ENCODE data around the gene ADGRV1.

The ADGRV1 gene

DNA sequence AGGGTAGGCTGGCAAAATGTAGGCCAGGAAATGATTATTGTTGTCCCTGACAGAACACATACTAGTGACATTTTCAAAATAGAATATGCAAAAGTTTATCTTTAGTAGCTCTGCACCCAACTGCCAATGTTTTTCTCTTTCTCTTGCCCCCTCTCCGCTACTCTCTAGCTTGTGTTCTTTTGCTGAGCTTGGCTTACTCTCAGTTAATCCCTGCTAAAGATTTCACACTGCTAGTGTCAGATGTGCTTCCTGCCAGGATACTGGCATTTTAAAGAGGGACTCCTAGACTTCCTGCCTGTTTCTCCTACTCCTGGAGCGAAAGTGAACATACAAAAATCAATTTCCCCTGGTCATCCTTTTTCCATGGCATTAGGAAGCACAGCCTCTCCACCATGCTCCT lies 564.1 kb downstream of the ADGRV1 start:
- no peak for DNase-seq

DNA sequence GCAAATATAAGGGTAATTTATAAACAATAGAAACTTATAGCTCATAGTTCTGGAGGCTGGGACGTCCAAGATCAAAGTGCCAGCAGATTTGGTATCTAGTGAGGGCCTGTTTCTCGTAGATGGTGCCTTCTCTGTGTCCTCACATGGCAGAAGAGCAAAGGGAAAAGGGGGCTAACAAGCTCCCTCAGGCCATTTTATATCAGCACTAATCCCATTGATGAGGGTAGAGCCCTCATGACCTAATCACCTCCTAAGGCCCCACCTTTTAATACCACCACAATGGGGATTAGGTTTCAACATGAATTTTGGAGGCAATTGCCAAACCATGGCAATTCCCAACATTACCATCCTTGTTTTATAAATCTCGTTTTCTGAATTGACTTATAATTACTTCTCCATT lies 564.7 kb downstream of the ADGRV1 start:
- DNase-seq, result no peak

GRCh38 chr5:91123901-91124300 lies 565.3 kb downstream of the ADGRV1 start:
- no peak for DNase-seq

GRCh38 chr5:91125916-91126315 lies 567.3 kb downstream of the ADGRV1 start:
- DNase-seq, result no peak

- no peak for DNase-seq
Observed at GRCh38 chr5:91126448-91126847, 567.9 kb downstream of the ADGRV1 start.

DNA sequence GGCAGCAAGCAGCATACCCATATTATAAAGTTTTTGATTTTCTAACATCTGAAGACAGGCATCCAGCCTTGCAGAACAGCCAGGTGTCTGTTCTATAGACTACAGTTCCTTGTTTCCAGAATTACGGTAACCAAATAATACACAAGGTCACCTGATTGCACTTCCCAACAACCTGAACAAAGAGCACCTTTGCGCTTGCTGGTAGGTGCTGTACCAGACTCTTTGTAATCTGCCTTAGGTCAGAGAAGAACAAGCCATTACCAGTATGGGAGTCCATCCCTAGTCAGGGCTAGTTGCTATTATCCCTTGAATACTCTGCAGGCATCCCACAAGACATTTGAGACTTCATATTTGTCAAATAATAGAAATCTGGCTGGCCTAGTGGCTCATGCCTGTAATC lies 568.3 kb downstream of the ADGRV1 start:
- no peak for DNase-seq

DNA sequence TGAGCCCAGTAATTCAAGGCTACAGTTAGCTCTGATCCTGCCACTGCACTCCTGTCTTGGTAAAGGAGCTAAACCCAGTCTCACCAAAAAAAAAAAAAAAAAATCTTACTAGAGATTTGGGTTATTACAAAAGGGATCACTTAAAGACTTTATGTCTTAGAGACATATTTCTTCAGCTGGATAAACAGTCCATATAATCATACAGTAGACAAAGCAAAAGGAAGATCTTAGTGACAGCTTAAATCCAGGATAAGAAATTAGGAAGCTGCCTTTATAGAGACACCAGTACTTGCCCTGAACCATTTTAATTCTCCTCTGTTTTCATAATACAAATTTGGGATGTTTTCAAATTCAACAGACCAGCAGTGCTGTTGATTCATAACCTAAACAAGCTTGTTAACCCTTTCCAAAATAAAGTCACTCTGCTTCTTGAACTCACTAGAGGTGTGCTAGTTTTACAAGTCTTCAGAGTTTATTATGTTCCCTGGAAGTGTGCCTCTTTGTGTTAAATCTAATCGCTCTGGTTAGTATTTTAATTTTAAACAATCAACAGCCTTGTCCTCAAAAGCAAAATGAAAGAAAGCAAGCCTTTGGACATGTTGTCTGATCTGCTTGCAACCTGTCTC lies 569.0 kb downstream of the ADGRV1 start:
- no peak for DNase-seq

DNA sequence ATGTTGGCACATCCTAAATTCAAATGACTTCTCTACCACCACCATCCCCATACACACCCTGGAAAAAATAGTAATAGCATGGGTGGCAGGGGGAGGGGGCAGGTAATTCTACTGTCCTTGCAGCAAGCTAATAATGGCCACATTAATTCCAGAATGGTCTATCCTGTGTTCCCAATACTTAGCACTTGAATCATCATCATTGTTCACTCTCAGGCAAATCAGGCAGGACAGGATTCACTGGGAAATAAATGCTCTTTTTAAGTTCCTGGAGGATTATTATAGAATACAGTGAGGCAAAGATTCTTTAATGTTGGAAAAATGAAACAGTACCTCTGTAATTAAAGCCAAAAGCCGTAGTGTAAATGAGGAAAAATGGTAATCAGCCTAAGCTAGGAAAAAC lies 570.0 kb downstream of the ADGRV1 start:
- DNase-seq, result no peak

DNA sequence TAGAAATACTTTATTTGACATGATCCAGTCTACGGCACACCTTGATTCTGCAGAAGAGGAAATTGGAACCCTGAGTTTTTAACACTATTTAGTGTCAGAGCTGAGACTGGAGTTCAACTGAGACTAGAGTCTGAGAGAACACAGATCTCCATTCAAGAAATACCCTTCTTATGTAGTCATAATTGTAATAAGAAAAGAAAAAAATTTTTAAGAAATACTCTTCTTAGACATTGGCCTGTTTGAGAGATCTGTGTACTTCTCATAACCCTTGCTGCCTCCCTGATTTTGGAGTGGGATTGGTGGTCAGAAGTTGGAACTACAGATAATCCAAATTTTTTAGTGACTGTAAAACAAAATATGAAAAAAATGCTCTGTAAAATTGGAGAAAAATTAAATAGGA lies 571.2 kb downstream of the ADGRV1 start:
- DNase-seq, result no peak

- no peak for DNase-seq
Observed at GRCh38 chr5:91130759-91131158, 572.2 kb downstream of the ADGRV1 start.

DNA sequence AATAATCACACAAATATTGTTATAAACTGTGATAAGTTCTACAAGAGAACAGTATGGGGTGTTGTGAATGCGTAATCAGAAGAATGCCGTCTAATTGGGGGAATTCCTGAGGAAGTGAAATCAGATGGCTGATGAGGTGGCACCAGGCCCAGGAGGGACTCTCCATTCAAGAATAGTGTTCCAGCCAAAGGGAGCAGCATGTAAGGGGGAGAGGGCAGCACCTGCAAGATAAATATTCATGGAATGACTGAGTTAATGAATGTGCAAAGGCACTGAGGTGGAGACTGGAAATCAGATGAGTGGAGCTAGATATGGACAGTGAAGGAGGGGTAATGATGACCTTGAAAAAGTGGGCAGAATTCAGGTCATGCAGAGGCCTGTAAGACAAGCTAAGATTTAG lies 574.0 kb downstream of the ADGRV1 start:
- no peak for DNase-seq

DNA sequence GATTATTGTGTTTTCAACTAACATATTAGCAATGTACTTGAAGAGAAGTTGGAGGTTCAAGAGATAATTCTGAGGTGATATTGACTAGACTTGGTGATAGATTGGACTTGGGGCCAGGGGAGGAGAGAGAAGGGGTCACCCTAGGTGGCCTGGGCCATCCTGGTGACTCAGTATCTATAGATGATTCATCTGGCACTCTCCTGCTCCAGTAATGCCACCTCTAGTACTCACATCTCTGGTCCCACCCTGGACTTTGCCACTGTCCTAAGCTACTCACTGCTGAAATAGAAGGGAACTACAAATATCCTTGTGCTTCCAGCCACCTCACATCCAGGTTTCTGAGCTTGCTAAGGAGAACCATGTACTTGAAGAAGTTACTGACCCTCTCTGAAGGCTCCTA lies 574.6 kb downstream of the ADGRV1 start:
- DNase-seq, result no peak

- no peak for DNase-seq
Observed at GRCh38 chr5:91135475-91136248, 577.1 kb downstream of the ADGRV1 start.

GRCh38 chr5:91136271-91136670 lies 577.7 kb downstream of the ADGRV1 start:
- DNase-seq, result no peak

- DNase-seq, result no peak
Observed at GRCh38 chr5:91137647-91138046, 579.0 kb downstream of the ADGRV1 start.

DNA sequence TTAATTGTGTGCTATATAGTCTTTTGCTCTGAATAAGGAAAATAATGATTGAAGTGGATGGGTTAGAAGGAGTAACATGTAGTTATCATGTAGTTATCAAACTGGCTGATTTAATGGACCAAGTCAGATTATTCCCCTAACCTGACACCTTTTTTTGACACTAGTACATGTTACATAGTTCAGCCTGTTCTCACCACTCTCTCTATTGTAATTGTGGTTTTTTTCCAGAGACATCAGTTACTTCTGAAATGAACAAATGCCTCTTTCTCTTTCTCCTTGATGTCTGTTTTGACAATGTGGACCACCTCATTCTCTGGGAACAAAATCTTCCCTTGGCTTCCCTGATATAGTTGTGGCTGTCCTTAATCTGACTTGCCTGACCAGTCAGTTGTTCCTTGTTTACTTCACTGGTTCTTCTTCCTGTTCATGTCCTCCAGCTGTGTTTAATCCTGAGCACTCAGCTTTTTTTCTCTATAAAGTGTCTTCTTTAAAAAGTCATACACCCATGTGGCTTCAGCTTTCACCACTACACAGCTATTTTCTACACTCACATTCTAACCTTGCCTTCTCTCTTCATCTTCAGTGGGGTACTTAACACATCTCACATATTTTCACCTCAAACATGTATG lies 581.1 kb downstream of the ADGRV1 start:
- DNase-seq, result no peak

GRCh38 chr5:91140657-91141056 lies 582.1 kb downstream of the ADGRV1 start:
- no peak for DNase-seq

GRCh38 chr5:91141642-91142041 lies 583.0 kb downstream of the ADGRV1 start:
- DNase-seq, result no peak

DNA sequence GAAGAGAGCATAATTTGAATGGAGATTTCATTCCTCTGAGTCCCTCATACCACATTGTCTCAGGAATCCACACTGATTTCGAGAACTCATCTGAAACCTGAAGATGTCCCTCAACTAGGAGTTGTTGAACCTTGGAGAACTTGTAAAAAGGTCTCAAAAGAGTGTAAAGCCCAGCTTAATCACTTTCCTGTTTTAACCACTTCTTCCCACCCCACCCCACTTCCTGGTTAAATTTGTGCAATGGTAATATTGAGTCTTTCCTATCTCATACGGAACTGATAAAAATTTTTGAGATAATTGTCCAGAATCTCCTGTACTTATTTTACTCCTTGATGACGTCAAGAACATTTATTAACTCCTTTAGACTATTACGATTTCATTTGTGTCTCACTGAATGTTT lies 583.8 kb downstream of the ADGRV1 start:
- peak; percentile 13 for DNase-seq

DNA sequence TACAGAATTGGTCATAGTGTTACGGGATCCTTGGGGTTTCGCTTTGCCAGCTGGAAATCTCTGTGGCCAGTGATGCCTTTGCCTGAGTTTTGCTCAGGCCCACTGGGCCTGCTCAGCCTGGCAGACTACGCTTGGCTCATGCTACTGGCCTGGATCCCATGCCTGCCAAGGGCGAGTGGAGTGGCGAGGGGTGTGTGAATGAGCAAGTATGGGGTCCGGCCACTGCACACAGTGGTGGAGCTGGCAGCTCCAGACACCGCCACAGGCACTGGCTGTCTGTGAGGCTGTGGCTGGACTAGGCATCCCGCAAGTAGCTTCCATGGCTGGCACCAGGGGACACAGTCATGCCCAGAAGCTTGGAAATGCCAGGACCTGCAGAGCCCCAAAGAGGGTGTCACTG lies 584.2 kb downstream of the ADGRV1 start:
- no peak for DNase-seq

GRCh38 chr5:91143840-91144239 lies 585.2 kb downstream of the ADGRV1 start:
- no peak for DNase-seq

DNA sequence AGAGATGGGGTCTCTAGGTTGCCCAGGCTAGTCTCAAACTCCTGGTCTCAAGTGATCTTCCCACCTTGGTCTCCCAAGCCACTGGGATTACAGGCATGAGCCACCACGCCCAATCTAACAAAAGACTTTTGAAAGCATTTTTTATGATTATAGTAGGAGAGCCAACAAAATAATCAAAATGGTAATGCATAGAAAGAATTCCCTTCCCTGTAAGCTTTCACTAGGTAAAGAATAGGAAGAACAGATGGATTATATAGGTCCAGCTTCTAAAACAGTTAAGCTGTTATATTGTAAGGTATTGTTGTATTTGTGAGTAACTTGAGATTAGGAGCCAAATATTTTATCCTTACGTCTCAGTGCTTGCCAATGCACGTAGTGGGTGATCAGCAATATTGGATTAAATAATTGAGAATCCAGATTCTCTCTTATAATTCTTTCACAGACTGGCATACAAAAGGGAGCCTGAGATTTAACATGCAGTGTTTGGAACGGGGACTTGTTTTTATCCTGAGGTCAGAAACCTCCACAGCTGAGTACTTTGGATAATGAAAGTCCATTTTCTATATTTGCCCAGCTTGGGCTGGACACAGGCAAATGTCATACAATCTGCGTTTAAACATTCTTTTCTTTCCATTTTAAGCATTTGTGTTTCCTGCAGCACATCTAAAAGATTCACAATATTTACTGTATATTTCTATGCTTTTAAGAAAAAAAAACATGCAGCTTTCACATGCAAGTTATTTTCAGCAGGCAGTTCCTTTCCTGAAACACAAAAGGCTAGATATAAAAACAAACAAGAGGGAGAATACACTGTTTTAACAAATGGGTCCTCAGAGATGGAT lies 586.1 kb downstream of the ADGRV1 start:
- DNase-seq, result no peak

GRCh38 chr5:91145333-91145620 lies 586.7 kb downstream of the ADGRV1 start:
- no peak for DNase-seq

GRCh38 chr5:91146230-91146629 lies 587.6 kb downstream of the ADGRV1 start:
- peak; percentile 51 for DNase-seq

All from hematopoietic multipotent progenitor cell treated with erythropoietin and hydrocortisone succinate and interleukin-3 and kit ligand, for 4 days (in vitro differentiated cells).